NCI-H69 (cell line): ENCODE data around the gene PCID2.

ENCODE experiments used
- DNase-seq: peaks from one replicate; lab custom pipeline; 2025; lab: John Stamatoyannopoulos, UW

The PCID2 gene

GRCh38 chr13:113148940-113149503 lies 59.4 kb downstream of the PCID2 start:
- DNase-seq, result no peak

DNA sequence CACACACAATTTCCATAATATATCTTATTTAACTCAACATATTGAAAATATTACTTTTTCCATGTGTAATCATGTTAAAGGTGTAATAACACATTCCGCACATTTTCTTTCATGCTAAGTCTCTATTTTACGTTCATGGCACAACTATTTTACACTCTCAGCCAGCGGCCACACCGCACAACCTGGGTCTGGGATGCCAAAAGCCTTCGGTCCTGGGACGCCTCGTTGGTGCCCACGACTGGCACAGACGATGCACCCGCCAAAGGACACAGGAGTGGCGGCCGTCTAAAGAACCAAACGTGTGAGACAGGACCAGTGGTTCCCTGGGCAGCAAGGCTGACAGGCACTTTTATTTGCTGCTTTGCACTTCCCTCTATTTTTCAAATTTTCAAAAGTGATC lies 60.1 kb downstream of the PCID2 start:
- no peak for DNase-seq

GRCh38 chr13:113147206-113147605 lies 61.3 kb downstream of the PCID2 start:
- no peak for DNase-seq

DNA sequence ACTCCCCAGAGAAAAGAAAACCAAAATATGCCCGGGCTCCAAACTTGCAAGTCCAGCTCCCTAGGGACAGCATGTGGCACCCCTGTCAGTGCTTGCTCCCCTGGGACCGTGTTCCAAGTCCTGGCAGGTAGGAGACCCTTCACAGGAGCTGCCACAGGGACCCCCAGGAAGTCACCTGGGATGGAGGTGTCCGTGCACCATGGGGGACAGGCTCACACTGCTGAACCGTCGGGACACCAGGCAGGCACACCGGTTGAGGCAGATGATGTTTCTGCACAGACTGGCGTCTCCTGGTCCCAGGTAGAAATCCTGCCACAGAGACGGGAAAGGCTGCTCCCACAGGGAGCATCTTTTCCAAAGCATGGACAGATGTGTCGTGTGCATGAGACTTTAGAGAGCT lies 61.7 kb downstream of the PCID2 start:
- DNase-seq, result no peak

DNA sequence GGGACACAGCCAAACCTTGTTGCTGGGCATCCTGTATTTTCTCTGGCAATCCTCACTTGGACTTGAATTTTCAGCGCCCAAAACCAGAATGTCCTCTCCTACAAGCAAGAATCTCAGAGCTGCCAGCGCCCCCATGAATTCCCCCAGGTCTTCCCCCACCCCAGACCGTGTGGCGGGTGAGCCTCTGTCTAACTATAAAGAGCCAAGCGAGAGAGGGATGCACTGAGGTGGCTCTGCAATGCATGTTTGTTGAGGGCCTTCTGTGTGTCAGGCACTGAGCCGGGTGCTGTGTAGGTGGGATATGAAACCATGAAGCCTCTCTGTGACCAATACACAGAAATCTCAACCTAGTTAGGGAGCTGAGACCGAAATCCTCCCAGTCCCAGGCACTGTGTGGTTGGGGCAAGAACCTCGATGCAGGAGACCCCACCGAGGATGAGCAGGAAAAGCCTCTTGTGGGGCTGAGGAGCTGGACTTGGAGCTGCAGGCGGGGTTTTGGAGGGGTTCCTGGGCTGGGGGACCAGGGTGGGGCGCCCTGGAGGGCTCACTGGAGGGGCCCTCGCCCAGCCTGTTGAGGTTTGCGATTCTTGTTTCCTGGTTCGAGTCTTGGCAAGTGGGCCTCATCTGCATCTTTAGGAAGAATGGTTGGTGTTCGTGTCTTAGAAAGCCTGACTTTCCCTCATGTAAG lies 62.4 kb downstream of the PCID2 start:
- DNase-seq, result no peak

- no peak for DNase-seq
Observed at GRCh38 chr13:113145496-113145895, 63.0 kb downstream of the PCID2 start.

DNA sequence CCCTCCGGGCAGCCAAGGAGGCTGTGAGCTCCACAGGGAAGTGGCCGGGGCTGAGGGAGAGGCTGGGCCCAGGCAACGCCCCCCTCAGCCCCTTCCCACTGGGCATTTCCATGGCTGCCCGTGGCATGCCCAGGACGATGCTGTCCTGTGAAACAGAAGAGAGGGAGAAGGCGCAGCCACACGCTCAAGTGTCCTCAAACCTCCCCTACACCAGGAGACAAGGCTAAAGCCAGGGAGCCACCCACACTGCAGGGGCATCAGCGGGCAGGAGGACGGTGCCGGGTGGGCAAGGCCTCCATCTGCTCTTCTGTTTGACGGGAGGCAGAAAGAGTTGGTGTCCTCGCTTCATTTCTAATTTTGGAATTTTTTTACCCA lies 64.2 kb downstream of the PCID2 start:
- no peak for DNase-seq

GRCh38 chr13:113143466-113144254 lies 64.8 kb downstream of the PCID2 start:
- no peak for DNase-seq

- DNase-seq, result no peak
Observed at GRCh38 chr13:113142876-113143275, 65.6 kb downstream of the PCID2 start.

DNA sequence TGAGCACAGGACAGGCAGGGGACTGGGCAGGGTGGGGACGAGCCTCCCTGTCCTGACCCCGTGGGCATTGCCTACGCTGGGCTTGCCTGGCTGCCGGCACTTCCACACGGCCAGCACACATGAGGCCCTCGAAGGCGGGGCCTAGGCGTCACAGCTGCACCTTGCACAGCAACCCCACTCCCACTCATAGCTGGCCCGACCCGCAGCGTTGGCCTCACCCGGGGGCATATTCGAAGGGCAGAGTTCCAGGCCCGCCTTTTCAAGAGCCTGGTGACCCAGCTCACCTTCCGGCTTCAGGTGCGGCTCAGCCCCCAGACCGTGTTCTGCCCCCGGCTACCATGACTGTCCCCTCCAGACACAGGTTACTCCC lies 66.9 kb downstream of the PCID2 start:
- DNase-seq, result no peak

DNA sequence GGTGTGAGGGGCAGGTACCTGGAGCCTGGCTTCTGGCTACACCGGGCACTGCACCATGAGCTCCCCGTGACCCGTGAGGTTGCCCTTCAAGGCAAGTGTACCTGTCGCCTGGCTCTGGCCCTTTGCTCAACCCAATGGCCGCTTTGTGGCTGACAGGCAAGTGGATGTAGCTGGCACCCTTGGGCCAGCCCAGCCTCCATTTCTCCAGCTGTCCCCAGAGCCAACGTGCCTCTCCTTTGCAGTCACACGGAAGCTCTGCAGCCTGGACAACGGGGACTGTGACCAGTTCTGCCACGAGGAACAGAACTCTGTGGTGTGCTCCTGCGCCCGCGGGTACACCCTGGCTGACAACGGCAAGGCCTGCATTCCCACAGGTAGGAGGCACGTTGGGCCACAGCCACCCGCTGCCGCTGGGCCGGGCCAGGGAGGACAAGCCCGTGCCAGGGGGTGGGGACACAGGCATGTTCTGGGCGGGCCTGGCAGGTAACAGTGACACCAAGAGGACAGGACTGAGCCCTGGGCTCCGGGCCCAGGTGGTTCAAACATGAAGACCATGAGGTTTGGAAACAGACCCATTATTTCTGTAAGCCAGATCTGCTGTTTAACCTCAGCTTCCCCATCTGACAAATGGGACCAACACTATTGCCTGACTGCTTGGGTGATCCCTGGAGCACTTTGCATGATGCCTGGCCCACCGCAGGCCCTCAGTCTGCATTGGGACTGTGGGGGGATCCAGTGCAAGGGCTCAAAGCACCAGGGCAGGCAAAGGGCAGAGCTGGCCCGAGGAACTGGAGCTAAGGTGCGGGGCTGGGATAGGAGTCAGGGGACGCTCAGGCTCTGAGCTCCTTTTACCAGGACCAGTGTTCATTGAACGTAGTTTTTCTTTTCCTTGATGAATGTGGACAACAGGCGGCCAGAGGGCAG lies 67.5 kb downstream of the PCID2 start:
- no peak for DNase-seq

GRCh38 chr13:113139577-113139976 lies 68.9 kb downstream of the PCID2 start:
- DNase-seq, result no peak

DNA sequence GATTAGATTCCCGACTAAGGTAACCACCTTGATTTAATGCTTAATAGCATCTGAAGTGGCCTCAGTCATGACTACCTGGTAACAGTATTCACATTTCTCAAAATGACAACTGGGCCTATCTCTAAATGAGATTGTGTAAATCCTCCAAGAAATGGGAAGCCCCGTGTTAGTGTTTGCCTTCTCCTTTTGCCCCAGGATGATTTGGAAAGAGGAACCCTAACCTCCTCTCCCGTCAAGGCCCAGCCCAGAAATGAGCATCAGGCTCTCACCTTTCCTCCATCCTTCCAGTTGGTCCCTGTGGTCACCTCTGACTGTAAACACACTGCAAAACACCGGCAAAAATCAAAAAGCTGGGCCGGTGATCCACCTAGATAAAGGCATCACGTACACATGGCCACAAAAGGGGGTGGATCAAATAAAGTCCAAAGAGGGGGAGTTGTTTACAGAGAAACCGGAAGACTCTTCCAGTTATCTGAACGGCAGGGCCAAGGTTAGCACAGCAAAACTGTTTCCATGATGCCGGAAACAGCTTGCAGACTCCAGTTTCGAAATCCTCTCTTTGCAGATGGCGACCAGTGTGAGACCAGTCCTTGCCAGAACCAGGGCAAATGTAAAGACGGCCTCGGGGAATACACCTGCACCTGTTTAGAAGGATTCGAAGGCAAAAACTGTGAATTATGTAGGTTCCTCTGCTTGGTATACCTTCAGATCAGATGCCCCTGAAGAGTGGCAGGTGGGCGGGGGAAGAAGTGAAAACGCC lies 69.5 kb downstream of the PCID2 start:
- peak; percentile 65 for DNase-seq

- DNase-seq, result no peak
Observed at GRCh38 chr13:113137691-113138298, 70.7 kb downstream of the PCID2 start.

- DNase-seq, result no peak
Observed at GRCh38 chr13:113135281-113135760, 73.1 kb downstream of the PCID2 start.

GRCh38 chr13:113129921-113130750 lies 78.3 kb downstream of the PCID2 start:
- DNase-seq, result no peak

GRCh38 chr13:113129480-113129879 lies 79.0 kb downstream of the PCID2 start:
- DNase-seq, result no peak
